Stimulated activated CD4-positive, alpha-beta T cell treated with anti-CD3 and anti-CD28 coated beads, TNF-alpha, amount 100 ng/mL, for 24 hours (primary cell): ENCODE results near the gene UBASH3B.
"Not testable (repeated sequence)": the region's sequence is repeated elsewhere in the genome, so short reads cannot be mapped to it uniquely, and the experiment has no call there.

Experiments
- DNase-seq, 3 experiments: peaks; one replicate each; pipeline ENCODE4 v3.0.0-alpha.2; 2020; ENCODE audit warnings: low read depth in 3 of 3

UBASH3B gene, protein sequence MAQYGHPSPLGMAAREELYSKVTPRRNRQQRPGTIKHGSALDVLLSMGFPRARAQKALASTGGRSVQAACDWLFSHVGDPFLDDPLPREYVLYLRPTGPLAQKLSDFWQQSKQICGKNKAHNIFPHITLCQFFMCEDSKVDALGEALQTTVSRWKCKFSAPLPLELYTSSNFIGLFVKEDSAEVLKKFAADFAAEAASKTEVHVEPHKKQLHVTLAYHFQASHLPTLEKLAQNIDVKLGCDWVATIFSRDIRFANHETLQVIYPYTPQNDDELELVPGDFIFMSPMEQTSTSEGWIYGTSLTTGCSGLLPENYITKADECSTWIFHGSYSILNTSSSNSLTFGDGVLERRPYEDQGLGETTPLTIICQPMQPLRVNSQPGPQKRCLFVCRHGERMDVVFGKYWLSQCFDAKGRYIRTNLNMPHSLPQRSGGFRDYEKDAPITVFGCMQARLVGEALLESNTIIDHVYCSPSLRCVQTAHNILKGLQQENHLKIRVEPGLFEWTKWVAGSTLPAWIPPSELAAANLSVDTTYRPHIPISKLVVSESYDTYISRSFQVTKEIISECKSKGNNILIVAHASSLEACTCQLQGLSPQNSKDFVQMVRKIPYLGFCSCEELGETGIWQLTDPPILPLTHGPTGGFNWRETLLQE

GRCh38 chr11:122655527-122656072 lies at the start of gene UBASH3B:
TSS of gene UBASH3B (plus strand) at chr11:122655722. CDS start at chr11:122656050, 328 bp downstream.
- DNase-seq: peak in 2 of 3 experiments; percentile 41 to 71

DNA sequence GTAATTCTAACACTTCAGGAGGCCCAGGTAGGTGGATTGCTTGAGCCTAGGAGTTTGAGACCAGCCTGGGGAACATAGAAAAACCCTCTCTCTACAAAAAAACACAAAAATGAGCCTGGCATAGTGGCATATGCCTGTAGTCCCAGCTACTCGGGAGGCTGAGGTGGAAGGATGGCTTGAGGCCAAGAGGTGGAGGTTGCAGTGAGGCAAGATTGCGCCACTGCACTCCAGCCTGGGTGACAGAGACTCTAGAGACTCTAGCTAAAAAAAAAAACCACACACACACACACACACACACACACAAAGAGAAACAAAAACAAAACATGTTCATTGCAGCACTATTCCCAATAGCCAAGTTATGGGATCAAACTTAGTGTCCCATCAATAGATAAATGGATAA lies 48.4 kb upstream of the UBASH3B start:
- not testable (repeated sequence) for DNase-seq

DNA sequence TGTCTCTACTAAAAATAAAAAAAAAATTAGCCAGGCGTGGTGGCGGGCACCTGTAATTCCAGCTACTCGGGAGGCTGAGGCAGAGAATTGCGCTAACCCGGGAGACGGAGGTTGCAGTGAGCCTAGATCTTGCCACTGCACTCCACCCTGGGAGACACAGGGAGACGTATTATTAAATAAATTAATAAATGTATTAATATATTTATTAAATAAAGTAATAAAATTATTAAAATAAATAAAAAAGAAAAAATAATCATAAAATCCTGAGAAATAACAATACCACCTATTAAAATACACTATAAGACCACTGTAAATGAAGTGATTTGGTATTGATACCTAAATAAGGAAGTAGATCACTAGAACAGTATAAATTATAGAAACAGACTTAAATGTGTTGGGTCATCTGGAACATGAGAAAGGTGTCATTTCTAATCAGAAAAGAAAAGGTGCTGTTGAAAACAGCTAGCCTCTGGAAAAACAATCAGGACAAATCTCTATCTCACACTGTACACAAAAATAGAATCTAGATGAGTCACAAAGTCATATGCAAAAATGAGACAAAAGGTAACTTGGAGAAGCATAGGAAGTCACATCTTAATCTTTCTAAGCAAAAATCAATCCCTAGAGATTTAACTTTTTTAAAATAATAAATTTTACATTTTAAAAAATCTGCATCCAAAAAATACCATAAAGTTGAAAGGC lies 43.2 kb upstream of the UBASH3B start:
- DNase-seq: no peak

GRCh38 chr11:122616718-122617117 lies 38.8 kb upstream of the UBASH3B start:
- no peak for DNase-seq

- no peak for DNase-seq
These were observed 38.2 kb upstream of the UBASH3B start for GRCh38 chr11:122617297-122617696.

- DNase-seq: no peak
These were observed 37.6 kb upstream of the UBASH3B start for GRCh38 chr11:122617926-122618325.

- DNase-seq: no peak
These were observed 36.6 kb upstream of the UBASH3B start for GRCh38 chr11:122618927-122619326.

GRCh38 chr11:122619757-122620156 lies 35.8 kb upstream of the UBASH3B start:
- no peak for DNase-seq

- not testable (repeated sequence) for DNase-seq
These were observed 30.0 kb upstream of the UBASH3B start for GRCh38 chr11:122625501-122625900.

DNA sequence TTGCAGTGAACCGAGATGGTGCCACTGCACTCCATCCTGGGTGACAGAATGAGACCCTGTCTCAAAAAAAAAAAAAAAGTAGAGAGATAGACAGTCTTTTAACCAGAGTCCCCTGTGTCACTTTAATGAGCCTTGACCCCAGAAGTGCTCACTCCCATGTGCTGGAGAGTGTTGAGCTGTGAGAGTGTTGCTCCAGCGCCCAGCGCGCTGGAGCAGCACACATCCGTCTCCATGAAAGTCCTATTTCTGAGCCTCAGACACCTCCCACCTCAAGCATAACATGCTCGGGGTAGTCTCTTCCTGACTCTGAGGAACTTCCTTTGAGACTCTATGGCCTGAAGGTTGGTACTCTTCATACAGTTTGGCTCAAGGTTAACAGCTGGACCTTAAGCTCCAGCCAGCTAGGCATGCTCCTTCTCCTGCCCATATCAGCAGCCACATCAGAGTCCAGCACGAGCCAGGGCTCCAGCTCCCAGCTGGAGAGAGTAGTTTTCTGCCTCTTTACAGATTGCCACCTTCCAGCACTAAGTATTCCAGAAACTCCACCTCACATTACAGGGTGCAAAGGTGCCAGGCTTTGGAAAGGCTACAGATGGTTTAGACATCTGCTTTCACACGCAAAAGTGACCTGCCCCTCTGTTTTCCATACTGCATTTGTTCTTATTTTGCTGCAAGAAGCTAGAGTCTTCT lies 29.4 kb upstream of the UBASH3B start:
- no peak for DNase-seq

- no peak for DNase-seq
These were observed 27.8 kb upstream of the UBASH3B start for GRCh38 chr11:122627745-122628144.

GRCh38 chr11:122628810-122629555 lies 26.5 kb upstream of the UBASH3B start:
- DNase-seq: peak; percentile 38 to 65 (median 65)

- no peak for DNase-seq
These were observed 23.2 kb upstream of the UBASH3B start for GRCh38 chr11:122632181-122632824.

- DNase-seq: peak in 1 of 3 experiments; percentile 2
These were observed 22.2 kb upstream of the UBASH3B start for GRCh38 chr11:122633219-122633829.

GRCh38 chr11:122634501-122634900 lies 21.0 kb upstream of the UBASH3B start:
- no peak for DNase-seq

DNA sequence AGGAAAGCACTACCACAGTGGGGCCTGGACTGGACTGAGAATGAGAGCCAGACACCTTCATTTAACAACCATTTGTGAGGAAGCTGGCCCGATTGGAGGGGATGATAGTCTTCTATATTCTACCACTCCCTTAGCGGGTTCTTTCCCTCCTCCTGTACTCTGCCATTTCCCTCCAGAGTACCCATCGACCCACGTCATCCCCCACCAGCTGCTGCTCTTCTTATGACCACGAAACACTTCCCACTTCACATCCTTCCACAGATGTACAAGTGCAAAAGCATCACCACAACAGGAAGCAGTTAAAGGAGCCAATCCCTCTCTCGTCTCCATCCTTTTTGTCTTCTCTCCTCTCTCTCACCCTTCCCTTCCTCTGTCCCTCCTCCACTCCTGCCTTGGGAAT lies 18.0 kb upstream of the UBASH3B start:
- DNase-seq: no peak

DNA sequence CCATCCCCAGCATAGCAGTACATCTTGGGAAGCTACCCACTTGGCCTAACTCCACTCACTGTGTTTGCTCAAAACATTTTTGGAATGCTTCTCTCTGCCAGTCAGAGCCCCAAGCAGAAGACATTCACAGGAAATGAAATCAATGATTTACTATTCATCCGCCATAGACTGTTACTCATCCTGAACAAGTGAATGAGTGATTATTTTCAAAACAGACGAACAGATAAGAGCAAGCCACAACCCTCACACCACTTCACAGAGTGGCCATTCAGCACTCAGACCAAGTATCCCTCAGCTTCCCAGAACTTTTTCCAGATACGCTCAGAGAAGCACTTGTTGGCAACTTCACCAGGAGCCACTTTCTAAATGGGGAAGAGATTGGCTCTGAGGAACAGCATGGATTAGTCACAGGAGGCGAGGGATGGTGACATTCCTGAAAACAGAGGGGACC lies 13.0 kb upstream of the UBASH3B start:
- DNase-seq: no peak

DNA sequence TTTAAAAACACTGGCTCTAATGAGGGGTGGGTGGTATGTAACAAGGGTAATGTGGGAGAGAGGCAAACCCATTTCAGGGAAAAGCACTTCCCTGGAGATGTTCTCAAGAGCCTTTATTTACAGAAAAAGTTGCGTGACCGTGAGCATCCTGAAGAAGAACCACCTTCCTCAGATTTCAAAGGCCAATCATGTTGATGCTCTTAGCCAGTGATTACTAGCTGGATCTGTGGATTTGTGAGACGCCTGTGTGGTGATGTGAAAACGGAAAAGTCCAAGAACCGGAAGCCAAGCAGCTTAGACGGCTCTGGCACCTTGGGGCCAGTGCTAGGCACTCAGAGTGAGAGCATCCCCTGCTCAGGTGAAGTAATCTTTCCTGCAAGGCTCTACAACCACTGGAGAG lies 12.6 kb upstream of the UBASH3B start:
- DNase-seq: no peak

GRCh38 chr11:122645847-122646246 lies 9.7 kb upstream of the UBASH3B start:
- DNase-seq: no peak
